Measurements from ENCODE around the gene KLHL5.

The KLHL5 gene

GRCh38 chr4:39024311-39024865 lies 37.6 kb upstream of the KLHL5 start:
- Histone ChIP-seq H2AFZ (ENCODE audit: low read depth, low read length, severe bottlenecking) (no peak overlapping the region), H3K9ac (ENCODE audit: low read length) (no peak overlapping the region)

GRCh38 chr4:39025552-39026085 lies 36.4 kb upstream of the KLHL5 start:
- Histone ChIP-seq H2AFZ (ENCODE audit: low read depth, low read length, severe bottlenecking) (no peak overlapping the region), H3F3A (ENCODE audit: insufficient read depth) (peaks cover 40% of the 10 kb centered on the region), H3K79me2 (ENCODE audit: insufficient read depth, low read length) (peaks cover 98% of the 10 kb centered on the region), H3K4me3 (ENCODE audit: insufficient read depth, low read length, poor library complexity, severe bottlenecking) (no peak overlapping the region), H3K9me2 (replicated peaks; ENCODE audit: insufficient read depth, low read length) (no peaks in the 10 kb centered on the region), H3K9me3 (ENCODE audit: insufficient read depth, low read length) (no peaks in the 10 kb centered on the region; the same call in 1 of the 2 replicates), H4K20me1 (ENCODE audit: low read depth, low read length) (no peaks in the 10 kb centered on the region), H3K27ac (ENCODE audit: low read depth, low read length) (peak overlapping the region; percentile 84), H3K27me3 (ENCODE audit: low read length) (no peaks in the 10 kb centered on the region), H3K9ac (ENCODE audit: low read length) (no peak overlapping the region), H3K4me2 (ENCODE audit: low read depth, low read length, poor library complexity, severe bottlenecking) (peak overlapping the region; percentile 99), H3K36me3 (ENCODE audit: low read length) (peaks cover 33% of the 10 kb centered on the region)
- no peak for TF ChIP-seq CTCF (IDR thresholded peaks at IDR 0.05; ENCODE audit: insufficient read depth, low read length, poor library complexity, severe bottlenecking)
- TF ChIP-seq EZH2phosphoT487 (conservative IDR thresholded peaks at IDR 0.05; ENCODE audit: low read length) = no peak

More at GRCh38 chr4:39024311-39024865, 37.6 kb upstream of the KLHL5 start:
- Histone ChIP-seq H3K27ac (ENCODE audit: low read depth, low read length) (no peak overlapping the region), H3K36me3 (ENCODE audit: low read length) (peaks cover 39% of the 10 kb centered on the region), H3K9me2 (replicated peaks; ENCODE audit: insufficient read depth, low read length) (no peaks in the 10 kb centered on the region), H3K27me3 (ENCODE audit: low read length) (no peaks in the 10 kb centered on the region), H3K79me2 (ENCODE audit: insufficient read depth, low read length) (peaks cover 100% of the 10 kb centered on the region), H3K4me3 (ENCODE audit: insufficient read depth, low read length, poor library complexity, severe bottlenecking) (no peak overlapping the region), H3K9me3 (ENCODE audit: insufficient read depth, low read length) (no peaks in the 10 kb centered on the region; the same call in 1 of the 2 replicates), H4K20me1 (ENCODE audit: low read depth, low read length) (no peaks in the 10 kb centered on the region), H3F3A (ENCODE audit: insufficient read depth) (peaks cover 37% of the 10 kb centered on the region), H3K4me2 (ENCODE audit: low read depth, low read length, poor library complexity, severe bottlenecking) (no peak overlapping the region)
- TF ChIP-seq CTCF (IDR thresholded peaks at IDR 0.05; ENCODE audit: insufficient read depth, low read length, poor library complexity, severe bottlenecking) = no peak
- TF ChIP-seq EZH2phosphoT487 (conservative IDR thresholded peaks at IDR 0.05; ENCODE audit: low read length) = no peak

DNA sequence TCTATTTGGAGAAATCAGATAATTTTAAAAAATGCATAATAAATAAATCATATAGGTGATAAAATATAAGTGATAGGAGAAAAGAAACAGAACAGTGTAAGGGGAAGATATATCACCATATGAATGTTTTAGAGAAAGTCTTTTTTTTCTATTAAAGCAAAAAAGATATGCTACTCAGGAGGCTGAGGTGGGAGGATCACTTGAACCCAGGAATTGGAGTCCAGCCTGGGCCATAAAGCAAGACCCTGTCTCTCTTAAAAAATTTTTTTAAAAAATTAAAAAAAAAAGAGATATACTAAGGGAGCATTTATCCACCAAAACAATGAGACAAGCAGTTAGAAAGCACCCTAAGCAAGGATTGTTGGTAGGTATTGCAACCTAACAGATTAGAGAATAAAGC lies 35.9 kb upstream of the KLHL5 start:
- peaks cover 33% of the 10 kb centered on the region for H3K36me3 ChIP-seq (ENCODE audit: low read length)
- H3K4me3 ChIP-seq (ENCODE audit: insufficient read depth, low read length, poor library complexity, severe bottlenecking) = no peak overlapping the region
- H3K27me3 ChIP-seq (ENCODE audit: low read length) = no peaks in the 10 kb centered on the region
- H3K9ac ChIP-seq (ENCODE audit: low read length) = no peak overlapping the region
- H3K9me2 ChIP-seq (replicated peaks; ENCODE audit: insufficient read depth, low read length) = no peaks in the 10 kb centered on the region
- H3F3A ChIP-seq (ENCODE audit: insufficient read depth) = peaks cover 44% of the 10 kb centered on the region
- H3K27ac ChIP-seq (ENCODE audit: low read depth, low read length) = peak overlapping the region; percentile 84
- no peaks in the 10 kb centered on the region; the same call in 1 of the 2 replicates for H3K9me3 ChIP-seq (ENCODE audit: insufficient read depth, low read length)
- no peak for TF ChIP-seq CTCF (IDR thresholded peaks at IDR 0.05; ENCODE audit: insufficient read depth, low read length, poor library complexity, severe bottlenecking)
- peaks cover 98% of the 10 kb centered on the region for H3K79me2 ChIP-seq (ENCODE audit: insufficient read depth, low read length)
- H2AFZ ChIP-seq (ENCODE audit: low read depth, low read length, severe bottlenecking) = no peak overlapping the region
- no peaks in the 10 kb centered on the region for H4K20me1 ChIP-seq (ENCODE audit: low read depth, low read length)
- H3K4me2 ChIP-seq (ENCODE audit: low read depth, low read length, poor library complexity, severe bottlenecking) = peak overlapping the region; percentile 99
